ENCODE data around the gene HOXD13.

Gene HOXD13

GRCh38 chr2:176117823-176118371, 25.4 kb downstream of the HOXD13 start:
- Histone ChIP-seq H4K12ac (ENCODE audit: low read depth, low read length) (no peak overlapping the region), H3K27ac (ENCODE audit: low read depth, low read length) (no peak overlapping the region), H3K23ac (ENCODE audit: low read length) (no peak overlapping the region), H3K79me1 (ENCODE audit: low read length) (no peaks in the 10 kb centered on the region), H4K8ac (ENCODE audit: low read depth, low read length) (no peak overlapping the region), H3K36me3 (ENCODE audit: control insufficient read depth in 1 of 2, insufficient read depth in 2 of 2, low read length in 2 of 2) (no peaks in the 10 kb centered on the region), H3K18ac (ENCODE audit: low read length) (no peak overlapping the region), H4K91ac (ENCODE audit: low read depth, low read length) (no peak overlapping the region), H3K4me2 (ENCODE audit: low read length) (no peak overlapping the region), H3K27me3 (ENCODE audit: insufficient read depth, low read length) (peaks cover 89% of the 10 kb centered on the region), H2BK5ac (ENCODE audit: low read depth, low read length, poor library complexity) (no peak overlapping the region), H3K9me3 (ENCODE audit: insufficient read depth, low read depth, low read length) (peaks cover 22% of the 10 kb centered on the region), H3K79me2 (ENCODE audit: control insufficient read depth, insufficient read depth, low read length, poor library complexity) (no peaks in the 10 kb centered on the region), H3K4ac (ENCODE audit: low read depth, low read length) (no peak overlapping the region), H2BK12ac (ENCODE audit: low read length) (no peak overlapping the region), H3K4me3 (ENCODE audit: low read depth, low read length) (no peak overlapping the region), H2AFZ (ENCODE audit: insufficient read depth, low read length, poor library complexity) (no peak overlapping the region), H2AK5ac (ENCODE audit: low read length) (no peak overlapping the region), H3K14ac (ENCODE audit: low read length) (no peak overlapping the region), H3K9ac (ENCODE audit: low read length) (no peak overlapping the region), H2BK120ac (ENCODE audit: insufficient read depth, low read length, poor library complexity) (no peak overlapping the region), H3K4me1 (ENCODE audit: control insufficient read depth in 1 of 2, insufficient read depth in 2 of 2, low read length in 2 of 2) (peaks cover 4 to 8% of the 10 kb centered on the region in 2 experiments)
- DNase-seq = no peak
- WGBS (ENCODE audit: extremely low coverage, insufficient coverage, insufficient read length) = no CpG with 5 or more reads among the region's 11 CpGs

DNA sequence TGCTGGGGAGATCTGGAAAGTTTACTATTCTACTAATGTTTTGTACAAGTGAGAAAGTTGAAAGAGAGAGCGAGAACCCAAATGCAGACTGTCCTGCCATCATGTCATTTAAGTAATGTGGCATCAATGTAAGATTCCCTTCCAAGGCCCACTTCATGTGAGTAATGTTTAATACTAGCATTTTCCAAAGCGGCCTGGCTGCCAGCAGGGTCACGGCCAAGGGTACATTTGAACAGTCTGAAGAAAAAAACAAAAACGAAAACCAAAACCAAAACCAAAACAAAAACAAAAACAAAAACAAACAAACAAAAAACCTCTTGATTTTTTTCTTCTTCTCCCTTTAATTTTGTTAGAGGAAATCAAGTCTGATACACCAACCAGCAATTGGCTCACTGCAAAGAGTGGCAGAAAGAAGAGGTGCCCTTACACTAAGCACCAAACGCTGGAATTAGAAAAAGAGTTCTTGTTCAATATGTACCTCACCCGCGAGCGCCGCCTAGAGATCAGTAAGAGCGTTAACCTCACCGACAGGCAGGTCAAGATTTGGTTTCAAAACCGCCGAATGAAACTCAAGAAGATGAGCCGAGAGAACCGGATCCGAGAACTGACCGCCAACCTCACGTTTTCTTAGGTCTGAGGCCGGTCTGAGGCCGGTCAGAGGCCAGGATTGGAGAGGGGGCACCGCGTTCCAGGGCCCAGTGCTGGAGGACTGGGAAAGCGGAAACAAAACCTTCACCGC, 26.2 kb downstream of the HOXD13 start:
- Histone ChIP-seq H4K12ac (ENCODE audit: low read depth, low read length) (no peak overlapping the region), H3K9me3 (ENCODE audit: insufficient read depth, low read depth, low read length) (peaks cover 22% of the 10 kb centered on the region), H3K27me3 (ENCODE audit: insufficient read depth, low read length) (peaks cover 90% of the 10 kb centered on the region), H3K4ac (ENCODE audit: low read depth, low read length) (no peak overlapping the region), H3K9ac (ENCODE audit: low read length) (no peak overlapping the region), H3K36me3 (ENCODE audit: control insufficient read depth in 1 of 2, insufficient read depth in 2 of 2, low read length in 2 of 2) (no peaks in the 10 kb centered on the region), H2AFZ (ENCODE audit: insufficient read depth, low read length, poor library complexity) (no peak overlapping the region), H3K4me3 (ENCODE audit: low read depth, low read length) (no peak overlapping the region), H3K18ac (ENCODE audit: low read length) (no peak overlapping the region), H2AK5ac (ENCODE audit: low read length) (no peak overlapping the region), H2BK120ac (ENCODE audit: insufficient read depth, low read length, poor library complexity) (no peak overlapping the region), H2BK5ac (ENCODE audit: low read depth, low read length, poor library complexity) (no peak overlapping the region), H3K23ac (ENCODE audit: low read length) (no peak overlapping the region), H3K27ac (ENCODE audit: low read depth, low read length) (no peak overlapping the region), H3K14ac (ENCODE audit: low read length) (no peak overlapping the region), H4K8ac (ENCODE audit: low read depth, low read length) (no peak overlapping the region), H3K4me2 (ENCODE audit: low read length) (no peak overlapping the region), H3K79me1 (ENCODE audit: low read length) (no peaks in the 10 kb centered on the region), H2BK12ac (ENCODE audit: low read length) (no peak overlapping the region), H3K79me2 (ENCODE audit: control insufficient read depth, insufficient read depth, low read length, poor library complexity) (no peaks in the 10 kb centered on the region), H4K91ac (ENCODE audit: low read depth, low read length) (no peak overlapping the region), H3K4me1 (ENCODE audit: control insufficient read depth in 1 of 2, insufficient read depth in 2 of 2, low read length in 2 of 2) (peaks cover 5 to 9% of the 10 kb centered on the region in 2 experiments)
- 100% methylated on average over 1 of the region's 24 CpGs for WGBS (ENCODE audit: extremely low coverage, insufficient coverage, insufficient read length)
- DNase-seq = peak in 1 of 2 donors; percentile 43

- Histone ChIP-seq H3K4me1 (ENCODE audit: control insufficient read depth in 1 of 2, insufficient read depth in 2 of 2, low read length in 2 of 2) (peaks cover 5 to 9% of the 10 kb centered on the region in 2 experiments), H3K36me3 (ENCODE audit: control insufficient read depth in 1 of 2, insufficient read depth in 2 of 2, low read length in 2 of 2) (no peaks in the 10 kb centered on the region), H2AK5ac (ENCODE audit: low read length) (no peak overlapping the region), H3K9me3 (ENCODE audit: insufficient read depth, low read depth, low read length) (peaks cover 24% of the 10 kb centered on the region), H4K12ac (ENCODE audit: low read depth, low read length) (no peak overlapping the region), H3K18ac (ENCODE audit: low read length) (no peak overlapping the region), H3K79me2 (ENCODE audit: control insufficient read depth, insufficient read depth, low read length, poor library complexity) (no peaks in the 10 kb centered on the region), H3K4me3 (ENCODE audit: low read depth, low read length) (no peak overlapping the region), H3K79me1 (ENCODE audit: low read length) (no peaks in the 10 kb centered on the region), H2BK120ac (ENCODE audit: insufficient read depth, low read length, poor library complexity) (no peak overlapping the region), H3K27ac (ENCODE audit: low read depth, low read length) (no peak overlapping the region), H4K8ac (ENCODE audit: low read depth, low read length) (no peak overlapping the region), H2BK12ac (ENCODE audit: low read length) (no peak overlapping the region), H3K27me3 (ENCODE audit: insufficient read depth, low read length) (peaks cover 94% of the 10 kb centered on the region), H2BK5ac (ENCODE audit: low read depth, low read length, poor library complexity) (no peak overlapping the region), H3K23ac (ENCODE audit: low read length) (no peak overlapping the region), H3K14ac (ENCODE audit: low read length) (no peak overlapping the region), H2AFZ (ENCODE audit: insufficient read depth, low read length, poor library complexity) (no peak overlapping the region), H3K4me2 (ENCODE audit: low read length) (no peak overlapping the region), H3K9ac (ENCODE audit: low read length) (no peak overlapping the region), H3K4ac (ENCODE audit: low read depth, low read length) (no peak overlapping the region), H4K91ac (ENCODE audit: low read depth, low read length) (no peak overlapping the region)
- no peak for DNase-seq
- WGBS (ENCODE audit: extremely low coverage, insufficient coverage, insufficient read length) = no CpG with 5 or more reads among the region's 13 CpGs
These were observed 28.1 kb downstream of the HOXD13 start for GRCh38 chr2:176120364-176121189.

GRCh38 chr2:176121190-176122051, 28.9 kb downstream of the HOXD13 start:
- no peak overlapping the region for H3K18ac ChIP-seq (ENCODE audit: low read length)
- H3K27ac ChIP-seq (ENCODE audit: low read depth, low read length) = no peak overlapping the region
- H3K14ac ChIP-seq (ENCODE audit: low read length) = no peak overlapping the region
- H3K4me2 ChIP-seq (ENCODE audit: low read length) = no peak overlapping the region
- DNase-seq = no peak
- H3K4ac ChIP-seq (ENCODE audit: low read depth, low read length) = no peak overlapping the region
- H3K79me1 ChIP-seq (ENCODE audit: low read length) = no peaks in the 10 kb centered on the region
- no peak overlapping the region for H2BK120ac ChIP-seq (ENCODE audit: insufficient read depth, low read length, poor library complexity)
- H3K79me2 ChIP-seq (ENCODE audit: control insufficient read depth, insufficient read depth, low read length, poor library complexity) = no peaks in the 10 kb centered on the region
- peaks cover 18% of the 10 kb centered on the region for H3K9me3 ChIP-seq (ENCODE audit: insufficient read depth, low read depth, low read length)
- WGBS (ENCODE audit: extremely low coverage, insufficient coverage, insufficient read length) = no CpG with 5 or more reads among the region's 53 CpGs
- no peak overlapping the region for H3K9ac ChIP-seq (ENCODE audit: low read length)
- H3K36me3 ChIP-seq (ENCODE audit: control insufficient read depth in 1 of 2, insufficient read depth in 2 of 2, low read length in 2 of 2) = no peaks in the 10 kb centered on the region
- no peak overlapping the region for H3K4me3 ChIP-seq (ENCODE audit: low read depth, low read length)
- H3K4me1 ChIP-seq (ENCODE audit: control insufficient read depth in 1 of 2, insufficient read depth in 2 of 2, low read length in 2 of 2) = peaks cover 5 to 9% of the 10 kb centered on the region in 2 experiments
- H2BK12ac ChIP-seq (ENCODE audit: low read length) = no peak overlapping the region
- peaks cover 92% of the 10 kb centered on the region for H3K27me3 ChIP-seq (ENCODE audit: insufficient read depth, low read length)
- H4K12ac ChIP-seq (ENCODE audit: low read depth, low read length) = no peak overlapping the region
- H2AK5ac ChIP-seq (ENCODE audit: low read length) = no peak overlapping the region
- H4K8ac ChIP-seq (ENCODE audit: low read depth, low read length) = no peak overlapping the region
- H4K91ac ChIP-seq (ENCODE audit: low read depth, low read length) = no peak overlapping the region
- H2AFZ ChIP-seq (ENCODE audit: insufficient read depth, low read length, poor library complexity) = no peak overlapping the region
- no peak overlapping the region for H2BK5ac ChIP-seq (ENCODE audit: low read depth, low read length, poor library complexity)
- no peak overlapping the region for H3K23ac ChIP-seq (ENCODE audit: low read length)
